ENCODE results near the gene LARP4B. TPM values are rescaled to one million over a fixed set of nuclear protein-coding genes. Genes with fewer than 3 reads are reported as not detected.

Gene LARP4B
- total RNA-seq, 1 experiment from 2014 or later: 122 TPM

DNA sequence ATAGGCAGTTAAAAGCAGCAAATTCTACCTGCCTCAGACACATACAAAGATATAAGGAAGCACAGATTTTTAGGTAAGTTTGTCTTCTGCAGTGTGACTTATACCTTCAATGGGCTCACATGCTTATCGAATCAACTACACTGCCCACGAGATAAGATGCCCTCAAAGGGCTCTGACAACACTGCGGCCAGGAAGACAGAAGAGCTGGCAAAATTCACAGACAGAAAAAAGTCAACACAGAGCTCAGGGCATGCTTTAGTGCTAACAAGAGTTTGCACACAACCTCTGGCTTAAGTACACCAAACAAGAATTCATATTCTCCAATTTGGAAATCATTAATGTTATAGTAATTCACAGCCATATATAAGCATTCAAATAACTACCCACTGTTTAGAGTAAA is 62.3 kb downstream of the LARP4B start:
- peaks cover 9 to 16% of the 10 kb centered on the region in 2 experiments; a peak in 3 of 4 replicates for H3K36me3 ChIP-seq (ENCODE audit: control insufficient read depth in 1 of 2, insufficient read depth in 2 of 2, low read length in 2 of 2)
- H3K27me3 ChIP-seq (ENCODE audit: insufficient read depth, low read length): no peaks in the 10 kb centered on the region
- CTCF ChIA-PET: no interaction called here
- H3K9me2 ChIP-seq (ENCODE audit: insufficient read depth): no peaks in the 10 kb centered on the region
- TF ChIP-seq POLR2AphosphoS5 (IDR thresholded peaks at IDR 0.05; ENCODE audit: low read depth, low read length) (no peak), ZFX (IDR thresholded peaks at IDR 0.05) (no peak), ELF1 (IDR thresholded peaks at IDR 0.05; ENCODE audit: borderline replicate concordance, low read depth) (no peak), EZH2phosphoT487 (IDR thresholded peaks at IDR 0.05; ENCODE audit: borderline replicate concordance) (no peak), SP1 (IDR thresholded peaks at IDR 0.05; ENCODE audit: low read depth) (no peak), FOSL1 (IDR thresholded peaks at IDR 0.05; ENCODE audit: low read depth) (no peak), JUND (IDR thresholded peaks at IDR 0.05) (no peak), ZBTB33 (IDR thresholded peaks at IDR 0.05; ENCODE audit: extremely low read depth, insufficient replicate concordance, low read length) (no peak), ZNF274 (IDR thresholded peaks at IDR 0.05; ENCODE audit: low read depth, low read length) (no peak), MAX (IDR thresholded peaks at IDR 0.05) (no peak), POLR2A (IDR thresholded peaks at IDR 0.05; ENCODE audit: borderline replicate concordance, extremely low read depth, insufficient read depth, insufficient read length) (no peak), ATF3 (IDR thresholded peaks at IDR 0.05) (no peak)
- no peak overlapping the region for H3K4me3 ChIP-seq (replicated peaks in 1 of 2; ENCODE audit: low read depth in 1 of 2, low read length in 2 of 2)
- ATAC-seq (no peak), DNase-seq (ENCODE audit: low read depth, low spot score) (no peak)
- H4K20me1 ChIP-seq (ENCODE audit: insufficient read depth): peaks cover 10% of the 10 kb centered on the region; the same call in 1 of the 2 replicates
- RAD21 ChIA-PET (ENCODE audit: low non-redundant PET in 1 of 2, low total read pairs in 2 of 2, uncharacterized antibody in 2 of 2, unreplicated experiment in 2 of 2): no interaction called here
- H3K4me2 ChIP-seq (ENCODE audit: low read length): no peak overlapping the region
- peaks cover 95% of the 10 kb centered on the region for H3K79me2 ChIP-seq (ENCODE audit: insufficient read depth, low read length)
- H3K27ac ChIP-seq (ENCODE audit: low read depth, low read length): no peak overlapping the region
- POLR2A ChIA-PET: no interaction called here
- H3K9me3 ChIP-seq (ENCODE audit: control insufficient read depth in 1 of 2, insufficient read depth in 1 of 2, low read depth in 1 of 2, low read length in 2 of 2): no peaks in the 10 kb centered on the region
- intact Hi-C loops (cut with micrococcal nuclease): no loop called here
- no peak overlapping the region for H2AFZ ChIP-seq (ENCODE audit: low read depth, low read length, poor library complexity, severe bottlenecking)
- BruUV-seq (replicated peaks): no TSS peak
- H3K4me1 ChIP-seq (ENCODE audit: control insufficient read depth in 1 of 2, insufficient read depth in 2 of 2, low read length in 2 of 2): no peaks in the 10 kb centered on the region
- no peak overlapping the region for H3K9ac ChIP-seq (ENCODE audit: low read length)

Measured in HCT116 (cell line).